WTC11 (cell line): Measurements from ENCODE around the gene NAV2. TPM values are rescaled to one million over a fixed set of nuclear protein-coding genes. Genes with fewer than 3 reads are reported as not detected.

ENCODE experiments used
- ATAC-seq: fragments of 200-7000 bp; cut with Tn5 transposase; 2 replicates; pipeline ENCODE4 v1.10.0; 2021; ENCODE audit warnings: mild to moderate bottlenecking, moderate library complexity
- CTCF ChIA-PET: fragments of 300-600 bp; sonication (Branson Sonifier 250); formaldehyde crosslinking; loops from one replicate; lab custom pipeline; 2021; ENCODE audit warnings: antibody characterized with exemption; lab: Charles Lee
- POLR2A ChIA-PET: fragments of 350-600 bp; sonication (Branson Sonifier 250); formaldehyde crosslinking; loops from one replicate; lab custom pipeline; 2021; ENCODE audit warnings: antibody characterized with exemption; lab: Charles Lee
- DNase-seq: peaks from one replicate; pipeline ENCODE4 v3.0.0; 2021; ENCODE audit warnings: low spot score
- H3K27ac Mint-ChIP-seq: 2 replicates; pipeline ENCODE4 v1.8.0; 2021; ENCODE audit warnings: mixed read lengths
- H3K27me3 Mint-ChIP-seq: 2 replicates; pipeline ENCODE4 v1.8.0; 2021; ENCODE audit warnings: low read depth, mild to moderate bottlenecking, moderate library complexity, mixed read lengths
- H3K36me3 Mint-ChIP-seq: 2 replicates; pipeline ENCODE4 v1.8.0; 2021; ENCODE audit warnings: mixed read lengths
- H3K4me1 Mint-ChIP-seq: 2 replicates; pipeline ENCODE4 v1.8.0; 2022; ENCODE audit warnings: mixed read lengths
- H3K4me3 Mint-ChIP-seq: 2 replicates; pipeline ENCODE4 v1.8.0; 2021; ENCODE audit warnings: mild to moderate bottlenecking, moderate library complexity, mixed read lengths
- H3K9me3 Mint-ChIP-seq: 2 replicates; pipeline ENCODE4 v1.8.0; 2021; ENCODE audit warnings: mixed read lengths
- ATF6 ChIP-seq: sonication (generic); formaldehyde crosslinking; IDR thresholded peaks from 2 replicates; pipeline ENCODE4 v1.8.1; 2023; ENCODE audit warnings: mild to moderate bottlenecking, missing genetic modification reagents
- CREB1 ChIP-seq: sonication (generic); formaldehyde crosslinking; IDR thresholded peaks from 2 replicates; pipeline ENCODE4 v1.8.0; 2023; ENCODE audit warnings: mild to moderate bottlenecking, missing genetic modification reagents
- FOXK1 ChIP-seq: sonication (generic); formaldehyde crosslinking; IDR thresholded peaks from 2 replicates; pipeline ENCODE4 v1.8.0; 2022; ENCODE audit warnings: mild to moderate bottlenecking, moderate library complexity, missing genetic modification reagents
- IRF2 ChIP-seq: sonication (generic); formaldehyde crosslinking; IDR thresholded peaks from 2 replicates; pipeline ENCODE4 v1.8.0; 2022; ENCODE audit warnings: low read depth, missing genetic modification reagents, borderline replicate concordance
- KAT7 ChIP-seq: sonication (generic); formaldehyde crosslinking; IDR thresholded peaks from 2 replicates; pipeline ENCODE4 v1.8.1; 2023; ENCODE audit warnings: missing genetic modification reagents, mild to moderate bottlenecking, borderline replicate concordance
- MXD4 ChIP-seq: fragments of 250-450 bp; sonication (Bioruptor Pico); IDR thresholded peaks from 2 replicates; pipeline ENCODE4 v1.8.0; 2021; ENCODE audit warnings: mild to moderate bottlenecking, moderate library complexity, borderline replicate concordance
- NFATC4 ChIP-seq: fragments of 250-450 bp; sonication (Bioruptor Pico); IDR thresholded peaks from 2 replicates; pipeline ENCODE4 v1.9.0; 2021; ENCODE audit warnings: mild to moderate bottlenecking
- NFYB ChIP-seq: sonication (generic); formaldehyde crosslinking; conservative IDR thresholded peaks from 2 replicates; pipeline ENCODE4 v1.8.0; 2022; ENCODE audit warnings: low read depth, missing genetic modification reagents
- NR3C1 ChIP-seq: sonication (generic); formaldehyde crosslinking; conservative IDR thresholded peaks from 2 replicates; pipeline ENCODE4 v1.8.1; 2023; ENCODE audit warnings: low read depth, mild to moderate bottlenecking, missing genetic modification reagents
- OVOL2 ChIP-seq: fragments of 250-450 bp; sonication (Bioruptor Pico); IDR thresholded peaks from 2 replicates; pipeline ENCODE4 v1.9.0; 2021; ENCODE audit warnings: mild to moderate bottlenecking, borderline replicate concordance
- PRRX2 ChIP-seq: fragments of 250-450 bp; sonication (Bioruptor Pico); IDR thresholded peaks from 2 replicates; pipeline ENCODE4 v1.8.0; 2021; ENCODE audit warnings: mild to moderate bottlenecking
- RORB ChIP-seq: fragments of 250-450 bp; sonication (Bioruptor Pico); IDR thresholded peaks from 2 replicates; pipeline ENCODE4 v1.9.0; 2021; ENCODE audit warnings: mild to moderate bottlenecking
- TCF7 ChIP-seq: sonication (generic); formaldehyde crosslinking; IDR thresholded peaks from 2 replicates; pipeline ENCODE4 v1.8.0; 2022; ENCODE audit warnings: mild to moderate bottlenecking, low read depth, missing genetic modification reagents, moderate library complexity
- USF2 ChIP-seq: sonication (generic); formaldehyde crosslinking; IDR thresholded peaks from 2 replicates; pipeline ENCODE4 v1.8.1; 2023; ENCODE audit warnings: mild to moderate bottlenecking, missing genetic modification reagents, moderate library complexity
- ZMAT4 ChIP-seq: fragments of 250-450 bp; sonication (Bioruptor Pico); IDR thresholded peaks from 2 replicates; pipeline ENCODE4 v1.9.0; 2021; ENCODE audit warnings: mild to moderate bottlenecking
- ZNF232 ChIP-seq: sonication (generic); formaldehyde crosslinking; IDR thresholded peaks from 2 replicates; pipeline ENCODE4 v1.8.0; 2022; ENCODE audit warnings: mild to moderate bottlenecking, missing genetic modification reagents
- ZNF671 ChIP-seq: fragments of 250-450 bp; sonication (Bioruptor Pico); IDR thresholded peaks from 2 replicates; pipeline ENCODE4 v1.8.0; 2021; ENCODE audit warnings: mild to moderate bottlenecking
- total RNA-seq: library from RNA; stranded (reverse); gene quantifications from 3 replicates; pipeline ENCODE4 v1.2.3, GENCODE V29; 2021
- TF ChIP-seq, protein P1 (sequence below): sonication (generic); formaldehyde crosslinking; IDR thresholded peaks from 2 replicates; pipeline ENCODE4 v1.8.0; 2022; ENCODE audit warnings: mild to moderate bottlenecking, missing genetic modification reagents
- TF ChIP-seq, protein P2 (sequence below): sonication (generic); formaldehyde crosslinking; IDR thresholded peaks from 2 replicates; pipeline ENCODE4 v1.8.1; 2022; ENCODE audit warnings: missing genetic modification reagents, borderline replicate concordance
- TF ChIP-seq, protein P3 (sequence below): sonication (generic); formaldehyde crosslinking; IDR thresholded peaks from 2 replicates; pipeline ENCODE4 v1.8.1; 2023; ENCODE audit warnings: mild to moderate bottlenecking, missing genetic modification reagents, moderate library complexity

NAV2 gene
- total RNA-seq, 1 experiment from 2014 or later: 42.8 TPM

GRCh38 chr11:19690885-19691284 lies 21.8 kb upstream of the NAV2 start:
- Mint-ChIP-seq H3K27me3 (peaks cover 12% of the 10 kb centered on the region; the same call in 1 of the 2 replicates), H3K36me3 (no peaks in the 10 kb centered on the region), H3K27ac (no peak overlapping the region), H3K4me1 (no peaks in the 10 kb centered on the region), H3K4me3 (no peak overlapping the region), H3K9me3 (0 out of 2 replicates have a peak, but pooled peaks cover 3% of the 10 kb centered on the region)
- TF ChIP-seq NFATC4 (no peak), TCF7 (CRISPR knock-in tag) (no peak), NFYB (CRISPR knock-in tag) (no peak), NR3C1 (CRISPR knock-in tag) (no peak), IRF2 (CRISPR knock-in tag) (no peak), KAT7 (no peak), FOXK1 (CRISPR knock-in tag) (no peak), ZMAT4 (no peak), OVOL2 (CRISPR knock-in tag) (no peak), ZNF232 (CRISPR knock-in tag) (no peak), RORB (CRISPR knock-in tag) (no peak), USF2 (CRISPR knock-in tag) (no peak), ATF6 (no peak), ZNF671 (CRISPR knock-in tag) (no peak), PRRX2 (no peak)
- TF ChIP-seq, protein P1, sequence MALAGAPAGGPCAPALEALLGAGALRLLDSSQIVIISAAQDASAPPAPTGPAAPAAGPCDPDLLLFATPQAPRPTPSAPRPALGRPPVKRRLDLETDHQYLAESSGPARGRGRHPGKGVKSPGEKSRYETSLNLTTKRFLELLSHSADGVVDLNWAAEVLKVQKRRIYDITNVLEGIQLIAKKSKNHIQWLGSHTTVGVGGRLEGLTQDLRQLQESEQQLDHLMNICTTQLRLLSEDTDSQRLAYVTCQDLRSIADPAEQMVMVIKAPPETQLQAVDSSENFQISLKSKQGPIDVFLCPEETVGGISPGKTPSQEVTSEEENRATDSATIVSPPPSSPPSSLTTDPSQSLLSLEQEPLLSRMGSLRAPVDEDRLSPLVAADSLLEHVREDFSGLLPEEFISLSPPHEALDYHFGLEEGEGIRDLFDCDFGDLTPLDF (CRISPR knock-in tag): no peak
- TF ChIP-seq, protein P2, sequence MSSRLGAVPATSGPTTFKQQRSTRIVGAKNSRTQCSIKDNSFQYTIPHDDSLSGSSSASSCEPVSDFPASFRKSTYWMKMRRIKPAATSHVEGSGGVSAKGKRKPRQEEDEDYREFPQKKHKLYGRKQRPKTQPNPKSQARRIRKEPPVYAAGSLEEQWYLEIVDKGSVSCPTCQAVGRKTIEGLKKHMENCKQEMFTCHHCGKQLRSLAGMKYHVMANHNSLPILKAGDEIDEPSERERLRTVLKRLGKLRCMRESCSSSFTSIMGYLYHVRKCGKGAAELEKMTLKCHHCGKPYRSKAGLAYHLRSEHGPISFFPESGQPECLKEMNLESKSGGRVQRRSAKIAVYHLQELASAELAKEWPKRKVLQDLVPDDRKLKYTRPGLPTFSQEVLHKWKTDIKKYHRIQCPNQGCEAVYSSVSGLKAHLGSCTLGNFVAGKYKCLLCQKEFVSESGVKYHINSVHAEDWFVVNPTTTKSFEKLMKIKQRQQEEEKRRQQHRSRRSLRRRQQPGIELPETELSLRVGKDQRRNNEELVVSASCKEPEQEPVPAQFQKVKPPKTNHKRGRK: no peak
- TF ChIP-seq, protein P3, sequence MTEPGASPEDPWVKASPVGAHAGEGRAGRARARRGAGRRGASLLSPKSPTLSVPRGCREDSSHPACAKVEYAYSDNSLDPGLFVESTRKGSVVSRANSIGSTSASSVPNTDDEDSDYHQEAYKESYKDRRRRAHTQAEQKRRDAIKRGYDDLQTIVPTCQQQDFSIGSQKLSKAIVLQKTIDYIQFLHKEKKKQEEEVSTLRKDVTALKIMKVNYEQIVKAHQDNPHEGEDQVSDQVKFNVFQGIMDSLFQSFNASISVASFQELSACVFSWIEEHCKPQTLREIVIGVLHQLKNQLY (CRISPR knock-in tag): no peak
- DNase-seq (no peak), ATAC-seq (no peak)
- POLR2A ChIA-PET: no interaction called here
- CTCF ChIA-PET: interaction anchor here (1.1 kb wide), 1 partner anchor 52 kb away, joined by 3 read pairs; no protein-coding TSS in a partner anchor

GRCh38 chr11:19691815-19692500 lies 20.7 kb upstream of the NAV2 start:
- Mint-ChIP-seq H3K36me3 (no peaks in the 10 kb centered on the region), H3K4me1 (no peaks in the 10 kb centered on the region), H3K27me3 (peaks cover 12% of the 10 kb centered on the region; the same call in 1 of the 2 replicates), H3K9me3 (peaks cover 7% of the 10 kb centered on the region), H3K27ac (no peak overlapping the region), H3K4me3 (no peak overlapping the region)
- ChIA-PET POLR2A (no interaction called here), CTCF (no interaction called here)
- TF ChIP-seq NFATC4 (no peak), CREB1 (CRISPR knock-in tag) (no peak), TCF7 (CRISPR knock-in tag) (no peak), ZNF232 (CRISPR knock-in tag) (no peak), MXD4 (CRISPR knock-in tag) (no peak)
- DNase-seq: no peak
- no peak for ATAC-seq
